GM19395 (cell line): ENCODE results near the gene TERT.

ENCODE experiments used
- ATAC-seq: cut with Tn5 transposase; IDR thresholded peaks from one replicate; pipeline ENCODE4 v1.9.1; 2021; ENCODE audit warnings: mild to moderate bottlenecking, moderate library complexity; ENCODE audit not compliant: unreplicated experiment

Gene TERT

DNA sequence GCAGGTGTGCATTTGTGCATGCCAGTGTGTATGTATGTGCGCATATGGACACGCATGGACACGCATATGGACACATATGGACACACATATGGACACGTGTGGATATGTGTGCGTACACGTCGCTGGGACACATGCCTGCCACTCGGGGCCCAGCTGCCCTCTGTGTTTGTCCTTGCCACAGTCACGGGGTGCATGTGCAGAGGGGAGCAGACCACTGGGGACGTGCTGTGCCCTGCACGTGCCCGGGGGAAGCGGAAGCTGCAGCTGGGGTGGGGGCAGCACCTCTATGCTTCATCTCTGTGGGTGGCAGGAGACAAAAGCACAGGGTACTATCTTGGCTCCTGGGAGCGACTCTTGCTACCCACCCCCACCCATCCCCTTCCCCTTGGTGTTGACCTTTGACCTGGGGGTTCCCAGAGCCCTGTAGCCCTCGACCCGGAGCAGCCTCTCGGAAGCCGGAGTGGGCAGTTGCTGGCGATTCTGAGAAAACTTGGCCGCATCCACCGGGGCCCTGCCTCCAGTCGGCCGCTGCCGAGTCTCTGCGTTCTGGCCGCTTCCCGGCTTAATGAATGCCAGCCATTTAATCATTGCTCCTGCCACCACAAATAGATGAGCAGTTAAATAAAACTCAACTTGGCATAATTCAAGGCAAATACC, 72.1 kb downstream of the TERT start:
- no peak for ATAC-seq

DNA sequence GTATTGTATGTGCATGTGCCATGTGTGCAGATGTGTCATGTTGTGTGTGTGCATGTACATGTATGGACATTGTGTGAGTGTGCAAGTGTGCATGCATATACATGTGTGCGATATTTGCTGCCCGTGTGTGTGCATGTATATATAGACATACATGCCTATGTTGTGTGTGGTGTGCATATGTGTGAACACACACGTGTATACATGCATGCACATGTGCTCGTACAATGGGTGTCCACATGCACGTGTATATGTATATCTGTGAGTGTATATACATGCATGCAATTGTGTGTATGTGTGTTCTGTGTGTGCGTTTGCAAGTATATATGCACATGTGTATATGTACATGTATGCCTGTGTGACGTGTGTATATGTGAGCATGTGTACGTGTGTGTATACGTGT, 72.7 kb downstream of the TERT start:
- ATAC-seq: no peak

DNA sequence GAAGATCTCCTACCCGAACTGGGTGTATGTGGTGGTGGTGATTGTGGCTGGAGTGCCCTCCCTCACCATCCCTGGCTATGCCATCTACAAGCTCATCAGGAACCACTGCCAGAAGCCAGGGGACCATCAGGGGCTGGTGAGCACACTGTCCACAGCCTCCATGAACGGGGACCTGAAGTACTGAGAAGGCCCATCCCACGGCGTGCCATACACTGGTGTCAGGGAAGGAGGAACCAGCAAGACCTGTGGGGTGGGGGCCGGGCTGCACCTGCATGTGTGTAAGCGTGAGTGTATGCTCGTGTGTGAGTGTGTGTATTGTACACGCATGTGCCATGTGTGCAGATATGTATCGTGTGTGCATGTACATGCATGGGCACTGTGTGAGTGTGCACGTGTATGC, 73.1 kb downstream of the TERT start:
- no peak for ATAC-seq

DNA sequence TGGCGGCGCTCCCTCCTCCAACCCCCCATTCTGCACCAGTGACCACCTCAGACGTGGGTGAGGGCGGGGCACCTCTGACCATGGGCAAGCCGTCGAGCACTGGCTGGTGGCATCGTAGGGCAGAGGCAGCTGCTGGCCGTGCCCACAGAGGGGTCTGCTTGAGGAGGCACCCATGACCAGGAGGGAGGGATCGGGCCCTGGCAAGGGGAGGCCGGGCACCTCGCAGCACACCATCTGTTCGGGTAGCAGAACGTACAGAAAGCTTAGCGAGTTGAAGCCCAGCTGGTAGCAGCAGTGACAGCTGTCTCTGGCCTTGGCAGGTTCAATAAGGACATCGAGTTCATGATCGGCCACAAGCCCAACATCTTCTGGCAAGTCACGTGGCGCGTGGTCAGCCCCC, 74.0 kb downstream of the TERT start:
- ATAC-seq: no peak

DNA sequence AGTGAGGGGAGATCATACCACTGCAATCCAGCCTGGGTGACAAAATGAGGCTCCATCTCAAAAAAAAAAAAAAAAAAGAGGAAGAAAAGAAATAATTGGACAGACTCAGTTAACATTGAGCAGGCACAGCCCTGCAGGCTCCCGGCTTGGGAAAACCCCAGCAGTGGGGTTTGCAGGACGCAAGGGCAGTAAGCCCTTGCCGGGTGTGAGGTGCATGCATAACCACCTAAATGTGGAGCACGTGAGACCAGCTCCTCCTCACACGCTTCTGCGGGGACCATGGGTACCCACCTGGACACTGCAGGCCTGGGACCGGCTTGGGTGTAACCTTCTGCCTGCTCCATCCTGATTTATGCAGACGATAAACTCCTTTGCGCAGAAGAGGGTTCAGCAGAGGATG, 74.5 kb downstream of the TERT start:
- ATAC-seq: no peak

DNA sequence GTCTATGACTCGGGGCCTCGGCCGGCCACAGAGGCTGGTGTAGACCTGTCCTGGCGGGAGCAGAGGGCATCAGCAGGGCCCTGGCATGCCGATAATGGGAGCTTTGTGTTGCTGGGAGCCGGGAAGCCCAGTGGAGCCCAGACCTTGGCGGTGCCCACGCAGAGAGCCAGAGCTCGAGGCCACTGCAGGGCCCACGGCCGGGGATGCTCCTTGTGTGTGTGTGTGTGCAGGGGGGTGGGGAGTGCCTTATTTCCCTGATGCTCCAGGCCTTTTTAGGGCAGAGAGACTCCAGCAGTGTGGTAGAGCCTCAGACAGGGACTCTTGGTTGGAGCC, 75.1 kb downstream of the TERT start:
- no peak for ATAC-seq

DNA sequence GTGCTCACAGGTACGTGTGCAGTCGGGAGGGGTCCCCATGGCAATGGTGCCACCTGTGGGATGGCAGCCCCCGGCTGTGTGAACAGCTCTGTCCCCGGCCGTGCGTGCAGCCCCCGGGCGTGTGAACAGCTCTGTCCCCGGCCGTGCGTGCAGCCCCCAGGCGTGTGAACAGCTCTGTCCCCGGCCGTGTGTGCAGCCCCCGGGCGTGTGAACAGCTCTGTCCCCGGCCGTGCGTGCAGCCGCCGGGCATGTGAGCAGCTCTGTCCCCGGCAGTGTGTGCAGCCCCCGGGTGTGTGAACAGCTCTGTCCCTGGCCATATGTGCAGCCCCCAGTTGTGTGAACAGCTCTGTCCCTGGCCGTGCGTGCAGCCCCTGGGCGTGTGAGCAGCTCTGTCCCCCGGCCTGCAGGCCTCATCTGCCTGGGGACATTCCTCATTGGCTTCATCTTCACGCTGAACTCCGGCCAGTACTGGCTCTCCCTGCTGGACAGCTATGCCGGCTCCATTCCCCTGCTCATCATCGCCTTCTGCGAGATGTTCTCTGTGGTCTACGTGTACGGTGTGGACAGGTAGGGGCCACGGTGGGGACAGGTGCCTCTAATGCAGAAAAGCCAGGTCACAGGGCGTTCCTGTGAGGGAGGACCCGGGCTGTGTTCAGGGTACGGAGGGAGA, 75.6 kb downstream of the TERT start:
- ATAC-seq: no peak

DNA sequence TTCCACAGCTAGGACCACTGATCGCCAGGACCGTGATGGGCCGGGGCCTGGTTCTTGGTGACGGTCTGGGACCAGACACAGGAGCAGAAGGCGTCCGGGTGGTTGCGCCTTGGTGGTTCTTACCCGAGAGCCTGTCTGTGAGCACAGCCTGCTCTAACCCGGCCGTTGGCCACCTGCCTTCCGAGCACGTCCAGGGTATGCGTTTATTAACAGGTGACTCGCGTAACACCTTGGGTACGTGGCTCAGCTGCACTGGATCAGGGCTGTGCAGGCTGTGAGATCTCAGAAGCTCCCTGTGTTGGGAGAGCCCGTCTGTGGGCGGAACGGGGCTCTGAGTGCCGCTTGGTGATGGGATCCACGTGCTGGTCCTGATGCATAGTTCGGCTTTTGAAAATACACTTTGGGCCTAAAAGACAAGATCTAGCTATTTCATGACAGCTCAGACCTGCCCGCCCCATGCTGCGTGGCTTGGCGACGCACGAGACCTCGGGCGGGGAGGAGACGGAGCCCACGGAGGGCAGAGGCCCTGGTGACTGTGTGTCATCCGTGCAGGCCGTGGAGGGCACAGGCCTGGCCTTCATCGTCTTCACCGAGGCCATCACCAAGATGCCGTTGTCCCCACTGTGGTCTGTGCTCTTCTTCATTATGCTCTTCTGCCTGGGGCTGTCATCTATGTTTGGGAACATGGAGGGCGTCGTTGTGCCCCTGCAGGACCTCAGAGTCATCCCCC, 76.4 kb downstream of the TERT start:
- ATAC-seq: no peak

DNA sequence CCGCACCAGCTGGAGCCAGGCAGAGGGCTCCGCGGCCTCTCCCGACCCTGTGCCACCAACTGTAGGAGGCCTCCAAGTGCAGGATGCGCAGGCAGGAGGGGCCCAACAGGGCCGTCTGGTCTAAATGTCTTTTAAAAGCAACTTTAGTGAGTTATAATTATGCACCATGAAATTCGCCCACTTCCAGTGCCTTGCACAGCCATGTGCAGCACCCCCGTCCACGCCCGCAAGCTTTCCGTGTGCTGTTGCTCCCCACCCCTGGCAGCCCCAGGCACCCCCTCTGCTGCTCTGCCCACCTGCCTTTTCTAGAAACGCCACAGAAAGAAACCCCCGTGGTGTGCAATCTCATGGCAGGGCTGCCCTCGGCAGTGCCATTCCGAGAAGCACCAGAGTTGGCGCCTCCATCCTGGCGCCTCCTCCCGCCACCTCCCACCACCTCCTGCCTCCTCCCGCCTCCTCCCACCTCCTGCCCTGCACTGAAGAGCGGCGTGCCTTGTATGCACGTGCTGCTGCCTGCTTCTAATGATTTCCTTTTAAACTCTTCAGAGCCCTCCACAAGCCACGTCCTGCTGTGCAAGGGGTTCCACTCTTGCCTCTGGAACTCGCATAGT, 77.2 kb downstream of the TERT start:
- no peak for ATAC-seq

DNA sequence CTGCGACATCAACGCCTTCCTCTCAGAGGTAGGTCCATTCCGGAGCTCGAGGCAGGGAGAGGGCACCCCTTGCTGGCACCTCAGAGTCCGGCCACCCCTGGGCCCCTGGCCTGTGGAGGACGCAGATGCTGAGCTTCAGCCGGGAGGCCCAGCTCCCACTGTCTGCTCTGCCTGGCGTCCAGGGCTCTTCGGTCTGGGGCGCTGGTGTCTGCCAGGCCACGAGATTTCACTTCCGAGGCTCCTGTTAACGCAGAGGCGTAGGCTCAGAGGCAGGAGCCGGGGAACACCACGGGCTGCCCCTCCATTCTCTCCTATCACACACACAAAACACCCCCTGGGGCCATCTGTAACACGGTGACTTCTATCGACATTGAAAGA, 78.0 kb downstream of the TERT start:
- no peak for ATAC-seq

DNA sequence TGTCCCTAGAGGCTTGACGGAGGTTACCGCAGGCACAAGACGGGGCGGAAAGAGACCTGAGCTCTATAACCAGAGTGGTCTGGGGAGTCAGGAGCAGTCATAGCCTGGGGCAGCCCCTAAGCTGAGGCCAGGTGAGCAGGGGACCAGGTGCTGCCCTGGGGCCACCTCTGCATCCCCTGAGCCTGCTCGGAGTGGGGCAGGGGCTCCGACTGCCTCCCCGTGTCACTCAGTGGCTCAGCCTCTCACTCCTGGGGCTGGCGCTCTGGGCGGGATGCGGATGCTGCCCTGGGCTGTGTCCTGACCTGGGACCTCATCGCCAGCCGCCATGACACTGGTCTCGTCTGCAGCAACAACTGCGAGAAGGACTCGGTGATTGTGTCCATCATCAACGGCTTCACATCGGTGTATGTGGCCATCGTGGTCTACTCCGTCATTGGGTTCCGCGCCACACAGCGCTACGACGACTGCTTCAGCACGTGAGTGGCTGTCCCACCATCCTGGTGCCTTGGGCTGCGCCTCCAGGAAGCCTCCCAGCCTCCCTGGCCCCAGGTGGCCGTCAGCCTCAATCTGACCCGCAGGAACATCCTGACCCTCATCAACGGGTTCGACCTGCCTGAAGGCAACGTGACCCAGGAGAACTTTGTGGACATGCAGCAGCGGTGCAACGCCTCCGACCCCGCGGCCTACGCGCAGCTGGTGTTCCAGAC, 78.5 kb downstream of the TERT start:
- no peak for ATAC-seq

DNA sequence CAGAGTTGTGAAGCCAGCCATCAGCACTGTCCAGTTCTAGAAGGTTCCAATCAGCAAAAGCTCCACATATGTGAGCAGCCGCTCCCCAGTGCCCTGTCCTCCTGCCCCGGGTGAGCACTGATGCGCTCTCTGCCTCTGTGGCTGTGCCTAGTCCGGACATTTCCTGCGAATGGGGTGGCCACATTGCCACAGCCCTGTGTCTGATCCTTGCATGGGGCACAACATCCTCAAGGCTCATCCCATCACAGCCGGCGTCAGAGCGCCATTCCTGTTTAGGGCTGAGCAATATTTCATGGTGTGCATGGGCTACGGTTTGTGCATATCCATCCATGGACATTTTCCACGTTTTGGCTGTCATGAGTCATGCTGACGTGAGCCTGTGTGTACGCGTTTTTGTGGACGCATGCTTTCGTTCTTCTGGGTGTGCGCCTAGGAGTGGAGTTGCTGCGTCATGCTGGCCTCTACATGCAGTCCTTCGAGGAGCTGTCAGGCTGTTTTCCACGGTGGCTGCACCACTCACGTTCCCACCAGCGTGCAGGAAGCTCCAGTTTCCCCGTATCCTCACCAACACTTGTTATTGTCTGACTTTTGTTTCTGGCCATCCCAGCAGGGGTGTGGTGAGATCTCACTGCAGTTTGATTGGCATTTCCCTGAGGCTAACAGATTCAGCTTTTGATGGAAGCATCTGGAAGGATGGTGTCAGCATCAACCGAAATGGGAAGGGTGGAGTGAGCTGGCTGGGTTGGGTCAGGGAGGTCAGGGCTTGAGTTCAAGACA, 79.4 kb downstream of the TERT start:
- no peak for ATAC-seq

DNA sequence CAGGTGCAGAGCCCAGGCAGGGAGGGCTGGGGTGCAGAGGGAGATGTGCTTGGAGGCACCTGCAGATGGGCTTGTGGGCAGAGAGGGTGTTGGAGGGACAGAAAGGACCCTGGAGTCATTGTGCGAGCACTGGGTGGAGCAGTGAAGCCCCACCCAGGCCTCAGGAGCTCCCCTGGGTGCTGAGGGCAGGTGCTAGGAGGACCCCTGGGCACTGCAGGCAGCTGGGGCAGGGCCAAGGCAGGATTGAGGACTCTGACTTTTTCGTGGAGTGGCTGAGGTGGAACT, 80.0 kb downstream of the TERT start:
- ATAC-seq: no peak

DNA sequence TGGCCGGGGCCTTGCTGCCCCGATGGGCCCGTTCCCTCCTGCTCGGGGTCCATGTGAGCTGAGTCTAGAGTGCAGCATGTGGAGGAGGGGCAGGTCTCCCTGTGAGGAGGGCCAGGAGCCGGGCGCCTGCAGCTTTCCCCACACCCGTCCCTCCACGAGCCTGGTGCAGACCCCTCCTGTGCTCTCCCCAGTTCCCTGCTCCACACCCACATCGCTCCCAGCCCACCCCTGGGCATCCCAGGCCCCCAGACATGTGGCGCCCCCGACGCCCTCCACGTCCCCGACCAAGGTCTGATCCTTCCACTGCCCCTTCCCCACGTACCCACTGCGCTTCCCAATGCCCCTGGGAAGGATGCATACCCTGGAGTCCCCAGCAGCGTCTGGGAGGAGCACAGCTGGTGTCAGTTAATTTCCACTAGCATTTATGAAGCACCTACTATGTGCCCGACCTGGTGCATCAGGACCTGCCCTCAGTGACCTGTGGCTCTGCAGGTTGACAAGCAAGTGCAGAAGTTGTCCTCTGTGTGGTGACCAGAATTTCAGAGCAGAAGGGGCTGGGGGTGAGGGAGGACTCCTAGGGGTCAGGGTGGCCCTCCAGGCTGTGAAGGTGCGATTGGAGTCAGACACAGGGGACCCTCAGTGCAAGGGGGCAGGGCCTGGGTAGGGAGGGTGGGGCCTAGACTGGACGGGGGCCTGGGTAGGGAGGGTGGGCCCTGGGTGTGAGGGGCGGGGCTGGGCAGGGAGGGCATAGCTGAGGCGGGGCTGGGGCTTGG, 80.5 kb downstream of the TERT start:
- no peak for ATAC-seq

DNA sequence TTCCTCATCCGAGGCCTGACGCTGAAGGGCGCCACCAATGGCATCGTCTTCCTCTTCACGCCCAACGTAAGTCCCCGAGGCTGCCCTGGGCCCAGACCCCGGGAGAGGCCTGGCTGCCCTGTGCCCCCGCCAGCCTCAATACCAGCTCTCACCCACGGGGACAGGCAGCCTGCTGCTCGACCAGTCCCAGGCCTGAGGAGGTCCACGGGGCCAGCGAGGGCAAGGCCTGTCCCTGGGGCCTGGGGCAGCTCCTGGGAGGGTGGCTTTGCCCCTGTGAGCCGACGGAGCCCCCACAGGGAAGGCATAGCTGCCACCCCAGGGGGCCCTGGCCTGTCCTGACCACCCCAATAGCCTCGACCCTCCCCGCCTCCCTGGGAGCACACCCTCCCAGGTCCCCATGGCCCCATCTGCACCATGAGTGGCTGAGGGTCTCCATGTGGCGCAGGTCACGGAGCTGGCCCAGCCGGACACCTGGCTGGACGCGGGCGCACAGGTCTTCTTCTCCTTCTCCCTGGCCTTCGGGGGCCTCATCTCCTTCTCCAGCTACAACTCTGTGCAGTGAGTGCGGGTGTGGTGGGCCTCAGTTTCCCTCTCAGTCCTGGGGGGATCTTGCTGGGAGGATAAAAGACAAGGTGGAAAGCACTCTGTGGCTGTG, 81.2 kb downstream of the TERT start:
- no peak for ATAC-seq

DNA sequence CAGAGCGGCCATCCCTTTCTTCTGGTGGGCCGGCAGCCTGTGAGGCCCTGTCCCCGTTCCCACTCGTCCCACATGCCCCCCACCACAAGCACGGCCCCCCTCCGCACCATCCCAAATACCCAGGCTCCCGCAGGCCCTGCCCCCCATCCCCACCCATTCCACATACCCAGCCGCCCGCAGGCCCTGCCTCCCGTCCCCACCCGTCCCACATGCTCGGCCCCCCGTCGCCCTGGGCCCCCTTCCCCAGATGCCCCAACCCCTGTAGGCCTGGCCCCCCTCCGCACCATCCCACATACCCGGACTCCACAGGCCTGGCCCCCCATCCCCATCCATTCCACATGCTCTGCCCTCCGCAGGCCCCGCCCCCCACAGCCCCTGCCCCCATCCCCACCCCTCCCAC, 82.0 kb downstream of the TERT start:
- ATAC-seq: no peak

DNA sequence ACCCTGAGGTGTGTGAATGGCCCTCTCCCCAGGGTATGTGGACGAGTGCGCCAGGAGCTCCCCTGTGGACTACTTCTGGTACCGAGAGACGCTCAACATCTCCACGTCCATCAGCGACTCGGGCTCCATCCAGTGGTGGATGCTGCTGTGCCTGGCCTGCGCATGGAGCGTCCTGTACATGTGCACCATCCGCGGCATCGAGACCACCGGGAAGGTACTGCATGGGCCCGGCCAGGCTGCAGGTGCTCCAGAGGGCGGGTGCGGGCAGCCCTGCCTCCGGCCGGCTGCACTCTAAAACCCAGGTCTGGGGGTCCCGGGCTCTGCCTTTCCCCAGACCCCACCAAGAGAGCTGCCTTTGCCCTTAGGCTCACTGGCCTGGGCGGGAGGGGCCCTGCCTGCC, 82.6 kb downstream of the TERT start:
- no peak for ATAC-seq

DNA sequence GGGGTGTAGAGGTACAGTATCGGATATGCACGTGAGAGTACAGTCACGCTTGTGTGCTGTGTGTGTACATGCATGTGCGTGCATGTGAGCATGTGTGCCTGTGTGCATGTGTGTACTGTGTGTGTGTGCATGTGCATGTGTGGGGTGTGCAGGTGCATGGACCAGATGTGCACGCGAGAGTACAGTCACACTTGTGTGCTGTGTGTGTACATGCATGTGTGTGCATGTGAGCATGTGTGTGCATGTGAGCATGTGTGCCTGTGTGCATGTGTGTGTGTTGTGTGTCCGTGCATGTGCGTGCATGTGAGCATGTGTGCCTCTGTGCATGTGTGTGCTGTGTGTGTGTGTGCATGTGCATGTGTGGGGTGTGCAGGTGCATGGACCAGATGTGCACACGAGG, 83.2 kb downstream of the TERT start:
- no peak for ATAC-seq

DNA sequence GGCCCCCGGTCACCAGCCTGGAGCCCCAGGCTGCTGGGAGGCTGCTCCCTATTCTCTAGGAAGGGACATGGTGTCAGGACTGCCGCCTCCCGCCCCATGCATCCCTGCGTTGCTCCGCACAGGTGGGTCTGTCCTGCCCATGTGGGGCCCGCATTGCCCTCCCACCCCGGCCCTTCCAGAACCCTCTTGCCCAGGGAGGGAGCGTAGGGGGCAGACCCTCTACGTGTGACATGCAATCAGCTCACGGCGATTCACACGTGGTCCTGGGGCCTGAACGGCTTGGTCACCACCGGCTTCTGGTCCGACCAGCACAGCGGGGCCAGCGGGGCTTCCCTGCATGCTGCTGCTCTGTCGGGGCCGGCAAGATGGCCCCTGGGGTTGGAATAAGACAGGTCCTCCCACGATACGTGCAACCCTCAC, 84.0 kb downstream of the TERT start:
- no peak for ATAC-seq
